ENCODE results near the gene ELOA. TPM values are rescaled to one million over a fixed set of nuclear protein-coding genes. Genes with fewer than 3 reads are reported as not detected.
A peak's percentile ranks its signal among the peaks of the same experiment; 100 is the strongest.

ELOA gene
- total and polyA plus RNA-seq, 9 of the 15 experiments (the other 6 are each of a cell fraction or from before 2014, with no cell fraction given), result 31.9 to 98.6 (median 61.3) TPM

DNA sequence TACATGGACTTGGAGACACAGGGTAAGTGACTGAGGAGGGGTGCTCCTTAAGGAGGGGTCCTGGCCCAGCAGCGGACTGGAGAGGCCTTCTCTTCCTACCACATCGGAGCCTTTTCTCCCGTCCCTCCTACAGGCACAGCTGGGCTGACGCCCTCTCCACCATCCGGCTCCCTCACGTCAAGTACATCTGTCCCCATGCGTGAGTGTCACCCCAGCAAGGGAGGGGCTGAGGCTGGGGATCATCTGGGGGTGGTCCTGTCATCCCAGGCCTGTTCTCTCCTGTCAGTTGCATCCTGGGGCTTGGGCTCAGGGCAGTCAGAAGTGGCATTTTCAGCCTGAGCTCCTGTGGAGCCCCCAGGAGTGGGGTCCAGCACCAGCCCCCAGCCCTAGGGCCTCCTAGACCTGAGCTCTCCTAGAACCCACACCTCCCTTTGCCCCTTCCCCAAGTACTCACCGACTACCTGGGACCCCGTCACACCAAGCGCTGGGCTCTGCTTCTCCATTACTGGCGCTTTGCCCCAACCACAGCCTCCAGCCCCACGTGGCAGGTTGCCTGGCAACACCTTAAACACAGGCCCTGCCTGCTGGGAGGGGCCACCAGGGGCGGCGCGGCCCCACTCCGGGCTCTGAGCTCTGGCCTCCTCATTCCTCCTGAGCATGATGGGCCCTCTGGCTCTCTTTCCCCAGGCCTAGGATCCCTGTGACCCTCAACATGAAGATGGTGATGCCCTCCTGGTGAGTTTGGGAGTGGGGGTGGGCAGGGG, 49.9 kb downstream of the ELOA start (continued):
- TF ChIP-seq MNT (conservative IDR thresholded peaks at IDR 0.05) (peak; percentile 98), ILK (tag; IDR thresholded peaks at IDR 0.05; ENCODE audit: borderline replicate concordance, low read depth) (no peak), ZNF644 (tag; IDR thresholded peaks at IDR 0.05; ENCODE audit: low read depth) (no peak), FOXK1 (CRISPR knock-in tag; IDR thresholded peaks at IDR 0.05; ENCODE audit: borderline replicate concordance) (no peak), ZNF24 (IDR thresholded peaks at IDR 0.05) (no peak), ETV5 (CRISPR knock-in tag; IDR thresholded peaks at IDR 0.05; ENCODE audit: low read depth) (no peak), TEAD4 (IDR thresholded peaks at IDR 0.05; ENCODE audit: low read length) (no peak), TEAD4 (CRISPR knock-in tag; IDR thresholded peaks at IDR 0.05; ENCODE audit: borderline replicate concordance) (no peak), RUNX1 (IDR thresholded peaks at IDR 0.05; ENCODE audit: low read depth) (no peak), PHTF2 (CRISPR knock-in tag; IDR thresholded peaks at IDR 0.05) (no peak), ZKSCAN1 (IDR thresholded peaks at IDR 0.05; ENCODE audit: low read depth, low read length) (no peak), CBFB (CRISPR knock-in tag; IDR thresholded peaks at IDR 0.05) (no peak), KHSRP (IDR thresholded peaks at IDR 0.05) (no peak), ZNF507 (tag; conservative IDR thresholded peaks at IDR 0.05) (no peak)
- TF ChIP-seq, protein P1, sequence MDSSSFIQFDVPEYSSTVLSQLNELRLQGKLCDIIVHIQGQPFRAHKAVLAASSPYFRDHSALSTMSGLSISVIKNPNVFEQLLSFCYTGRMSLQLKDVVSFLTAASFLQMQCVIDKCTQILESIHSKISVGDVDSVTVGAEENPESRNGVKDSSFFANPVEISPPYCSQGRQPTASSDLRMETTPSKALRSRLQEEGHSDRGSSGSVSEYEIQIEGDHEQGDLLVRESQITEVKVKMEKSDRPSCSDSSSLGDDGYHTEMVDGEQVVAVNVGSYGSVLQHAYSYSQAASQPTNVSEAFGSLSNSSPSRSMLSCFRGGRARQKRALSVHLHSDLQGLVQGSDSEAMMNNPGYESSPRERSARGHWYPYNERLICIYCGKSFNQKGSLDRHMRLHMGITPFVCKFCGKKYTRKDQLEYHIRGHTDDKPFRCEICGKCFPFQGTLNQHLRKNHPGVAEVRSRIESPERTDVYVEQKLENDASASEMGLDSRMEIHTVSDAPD (CRISPR knock-in tag; IDR thresholded peaks at IDR 0.05), result no peak
- TF ChIP-seq, protein P2, sequence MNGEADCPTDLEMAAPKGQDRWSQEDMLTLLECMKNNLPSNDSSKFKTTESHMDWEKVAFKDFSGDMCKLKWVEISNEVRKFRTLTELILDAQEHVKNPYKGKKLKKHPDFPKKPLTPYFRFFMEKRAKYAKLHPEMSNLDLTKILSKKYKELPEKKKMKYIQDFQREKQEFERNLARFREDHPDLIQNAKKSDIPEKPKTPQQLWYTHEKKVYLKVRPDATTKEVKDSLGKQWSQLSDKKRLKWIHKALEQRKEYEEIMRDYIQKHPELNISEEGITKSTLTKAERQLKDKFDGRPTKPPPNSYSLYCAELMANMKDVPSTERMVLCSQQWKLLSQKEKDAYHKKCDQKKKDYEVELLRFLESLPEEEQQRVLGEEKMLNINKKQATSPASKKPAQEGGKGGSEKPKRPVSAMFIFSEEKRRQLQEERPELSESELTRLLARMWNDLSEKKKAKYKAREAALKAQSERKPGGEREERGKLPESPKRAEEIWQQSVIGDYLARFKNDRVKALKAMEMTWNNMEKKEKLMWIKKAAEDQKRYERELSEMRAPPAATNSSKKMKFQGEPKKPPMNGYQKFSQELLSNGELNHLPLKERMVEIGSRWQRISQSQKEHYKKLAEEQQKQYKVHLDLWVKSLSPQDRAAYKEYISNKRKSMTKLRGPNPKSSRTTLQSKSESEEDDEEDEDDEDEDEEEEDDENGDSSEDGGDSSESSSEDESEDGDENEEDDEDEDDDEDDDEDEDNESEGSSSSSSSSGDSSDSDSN (IDR thresholded peaks at IDR 0.05; ENCODE audit: borderline replicate concordance in 1 of 2, low read depth in 2 of 2, low read length in 2 of 2), result no peak
- TF ChIP-seq, protein P3, sequence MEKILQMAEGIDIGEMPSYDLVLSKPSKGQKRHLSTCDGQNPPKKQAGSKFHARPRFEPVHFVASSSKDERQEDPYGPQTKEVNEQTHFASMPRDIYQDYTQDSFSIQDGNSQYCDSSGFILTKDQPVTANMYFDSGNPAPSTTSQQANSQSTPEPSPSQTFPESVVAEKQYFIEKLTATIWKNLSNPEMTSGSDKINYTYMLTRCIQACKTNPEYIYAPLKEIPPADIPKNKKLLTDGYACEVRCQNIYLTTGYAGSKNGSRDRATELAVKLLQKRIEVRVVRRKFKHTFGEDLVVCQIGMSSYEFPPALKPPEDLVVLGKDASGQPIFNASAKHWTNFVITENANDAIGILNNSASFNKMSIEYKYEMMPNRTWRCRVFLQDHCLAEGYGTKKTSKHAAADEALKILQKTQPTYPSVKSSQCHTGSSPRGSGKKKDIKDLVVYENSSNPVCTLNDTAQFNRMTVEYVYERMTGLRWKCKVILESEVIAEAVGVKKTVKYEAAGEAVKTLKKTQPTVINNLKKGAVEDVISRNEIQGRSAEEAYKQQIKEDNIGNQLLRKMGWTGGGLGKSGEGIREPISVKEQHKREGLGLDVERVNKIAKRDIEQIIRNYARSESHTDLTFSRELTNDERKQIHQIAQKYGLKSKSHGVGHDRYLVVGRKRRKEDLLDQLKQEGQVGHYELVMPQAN (IDR thresholded peaks at IDR 0.05; ENCODE audit: borderline replicate concordance), result peak; percentile 57; the same call in 1 of the 2 replicates

All from K562 (cell line).